NT2/D1 (cell line): Measurements from ENCODE around the gene PLXNB2.

ENCODE experiments used
- YY1 ChIP-seq: IDR thresholded peaks from 2 replicates; pipeline ENCODE4 v1.6.1; 2011; ENCODE audit not compliant: insufficient read length, insufficient read depth
- ZNF274 ChIP-seq: IDR thresholded peaks from 2 replicates; pipeline ENCODE4 v1.6.1; 2011; ENCODE audit warnings: mild to moderate bottlenecking, low read depth, low read length

DNA sequence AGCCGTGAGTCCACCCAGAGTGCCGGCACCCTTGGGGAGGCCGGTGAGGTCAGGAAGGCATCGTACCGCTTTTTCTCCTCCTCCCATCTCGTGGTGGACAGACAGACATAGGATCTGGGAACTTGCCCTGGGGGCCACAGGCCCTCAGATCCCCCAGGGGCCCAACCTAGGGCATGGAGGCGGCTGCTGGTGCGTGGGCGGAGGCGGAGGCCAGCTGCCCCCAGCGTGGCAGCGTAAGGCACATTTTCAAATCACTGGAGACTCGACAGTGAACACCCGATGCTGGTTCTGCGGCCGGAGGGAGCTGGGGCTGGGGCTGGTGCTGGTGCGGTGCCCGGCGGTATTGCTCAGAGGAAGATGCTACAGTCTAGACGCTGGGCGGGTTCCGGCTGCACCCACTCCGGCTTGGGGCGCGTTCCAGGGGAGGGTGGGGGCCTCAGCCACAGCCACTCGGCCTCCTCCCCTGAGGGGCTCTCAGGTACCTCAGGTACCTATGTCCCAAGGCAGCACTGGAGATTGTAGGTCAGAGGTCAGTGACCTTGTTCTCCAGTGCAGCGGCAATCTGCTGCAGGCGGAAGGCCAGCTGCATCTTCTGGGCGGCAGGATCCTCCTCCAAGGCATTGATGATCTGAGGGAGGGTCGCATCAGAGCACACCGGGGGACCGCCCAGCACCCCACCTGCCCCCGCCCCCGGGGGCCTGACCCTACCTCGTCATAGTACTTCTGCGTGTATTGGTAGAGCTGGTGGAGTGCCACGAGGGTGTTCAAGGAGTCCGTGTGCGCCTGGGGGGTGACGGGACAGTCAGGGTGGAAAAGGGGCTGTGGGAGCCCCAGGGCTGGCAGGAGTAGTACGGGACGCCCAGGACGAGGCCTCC lies 32.0 kb downstream of the PLXNB2 start:
- TF ChIP-seq YY1 (no peak), ZNF274 (no peak)
